Measurements from ENCODE around the gene ABCA13. TPM values are rescaled to one million over a fixed set of nuclear protein-coding genes. Genes with fewer than 3 reads are reported as not detected.

ABCA13 gene
- total RNA-seq, 2 donors from 2014 or later: 1.7 to 2.5 TPM

GRCh38 chr7:48217266-48217665, 46.0 kb downstream of the ABCA13 start:
- H3K4me1 ChIP-seq: no peaks in the 10 kb centered on the region
- intact Hi-C loops (cut with DNase I): no loop called here
- no peaks in the 10 kb centered on the region for H3K36me3 ChIP-seq
- DNase-seq: no peak
- H3K27me3 ChIP-seq: no peaks in the 10 kb centered on the region
- no peak overlapping the region for H3K4me3 ChIP-seq
- no peak for TF ChIP-seq CTCF (IDR thresholded peaks at IDR 0.05)
- H3K9me3 ChIP-seq: no peaks in the 10 kb centered on the region
- no peak overlapping the region for H3K9ac ChIP-seq (ENCODE audit: low read depth in 2 of 2, low read length in 2 of 2)
- no peak overlapping the region for H3K27ac ChIP-seq

- Histone ChIP-seq H3K4me1 (no peaks in the 10 kb centered on the region), H3K36me3 (no peaks in the 10 kb centered on the region), H3K9me3 (no peaks in the 10 kb centered on the region), H3K9ac (ENCODE audit: low read depth in 2 of 2, low read length in 2 of 2) (no peak overlapping the region), H3K27me3 (no peaks in the 10 kb centered on the region), H3K4me3 (no peak overlapping the region), H3K27ac (no peak overlapping the region)
- TF ChIP-seq CTCF (IDR thresholded peaks at IDR 0.05): no peak
- intact Hi-C loops (cut with DNase I): no loop called here
- no peak for DNase-seq
Observed at GRCh38 chr7:48217753-48218152, 46.5 kb downstream of the ABCA13 start.

- TF ChIP-seq CTCF (IDR thresholded peaks at IDR 0.05): no peak
- H3K4me1 ChIP-seq: no peaks in the 10 kb centered on the region
- H3K27me3 ChIP-seq: no peaks in the 10 kb centered on the region
- DNase-seq: no peak
- intact Hi-C loops (cut with DNase I): no loop called here
- H3K9me3 ChIP-seq: no peaks in the 10 kb centered on the region
- no peak overlapping the region for H3K4me3 ChIP-seq
- H3K36me3 ChIP-seq: no peaks in the 10 kb centered on the region
- no peak overlapping the region for H3K27ac ChIP-seq
- no peak overlapping the region for H3K9ac ChIP-seq (ENCODE audit: low read depth in 2 of 2, low read length in 2 of 2)
Observed at GRCh38 chr7:48224042-48224441, 52.8 kb downstream of the ABCA13 start.

- intact Hi-C loops (cut with DNase I): no loop called here
- Histone ChIP-seq H3K9me3 (no peaks in the 10 kb centered on the region), H3K4me1 (no peaks in the 10 kb centered on the region), H3K36me3 (no peaks in the 10 kb centered on the region), H3K27me3 (no peaks in the 10 kb centered on the region), H3K27ac (no peak overlapping the region), H3K9ac (ENCODE audit: low read depth in 2 of 2, low read length in 2 of 2) (no peak overlapping the region), H3K4me3 (no peak overlapping the region)
- no peak for TF ChIP-seq CTCF (IDR thresholded peaks at IDR 0.05)
- DNase-seq: no peak
Observed at GRCh38 chr7:48225101-48225500, 53.8 kb downstream of the ABCA13 start.

GRCh38 chr7:48237354-48237753, 66.1 kb downstream of the ABCA13 start:
- no peaks in the 10 kb centered on the region for H3K36me3 ChIP-seq
- H3K4me1 ChIP-seq: no peaks in the 10 kb centered on the region
- no peak for TF ChIP-seq CTCF (IDR thresholded peaks at IDR 0.05)
- no peak overlapping the region for H3K9ac ChIP-seq (ENCODE audit: low read depth in 2 of 2, low read length in 2 of 2)
- H3K4me3 ChIP-seq: no peak overlapping the region
- no peak overlapping the region for H3K27ac ChIP-seq
- no peak for DNase-seq
- intact Hi-C loops (cut with DNase I): no loop called here
- H3K9me3 ChIP-seq: no peaks in the 10 kb centered on the region
- H3K27me3 ChIP-seq: no peaks in the 10 kb centered on the region

GRCh38 chr7:48242846-48243245, 71.6 kb downstream of the ABCA13 start:
- Histone ChIP-seq H3K27me3 (no peaks in the 10 kb centered on the region), H3K9me3 (no peaks in the 10 kb centered on the region), H3K9ac (ENCODE audit: low read depth in 2 of 2, low read length in 2 of 2) (no peak overlapping the region), H3K4me1 (no peaks in the 10 kb centered on the region), H3K4me3 (no peak overlapping the region), H3K27ac (no peak overlapping the region), H3K36me3 (no peaks in the 10 kb centered on the region)
- DNase-seq: no peak
- intact Hi-C loops (cut with DNase I): no loop called here
- no peak for TF ChIP-seq CTCF (IDR thresholded peaks at IDR 0.05)
